NB4 (cell line): Measurements from ENCODE around the gene ZMYND11.

Source experiments
- DNase-seq: peaks from one replicate; pipeline ENCODE4 v3.0.0; 2010; ENCODE audit warnings: low read depth
- H3K4me3 ChIP-seq: one replicate; pipeline ENCODE4 v1.5.1; 2011; ENCODE audit warnings: mild to moderate bottlenecking, low read depth, low read length, moderate library complexity
- MYC ChIP-seq: IDR thresholded peaks from 2 replicates; pipeline ENCODE4 v1.6.1; 2011; ENCODE audit warnings: low read depth, low read length
- POLR2A ChIP-seq: IDR thresholded peaks from 2 replicates; pipeline ENCODE4 v1.6.1; 2011; ENCODE audit warnings: mild to moderate bottlenecking; ENCODE audit not compliant: insufficient read length; ENCODE audit errors: extremely low read depth
- TF ChIP-seq, protein P1 (sequence below): IDR thresholded peaks from one replicate; pipeline ENCODE4 v1.5.1; 2012; ENCODE audit warnings: low read depth, low read length
- TF ChIP-seq, protein P2 (sequence below): IDR thresholded peaks from 2 replicates; pipeline ENCODE4 v1.6.1; 2011; ENCODE audit warnings: low read depth, low read length

The ZMYND11 gene

GRCh38 chr10:135601-136464 lies 578 bp downstream of the ZMYND11 start:
- DNase-seq, result peak; percentile 79
- H3K4me3 ChIP-seq, result peak overlapping the region; percentile 85
- TF ChIP-seq, protein P1, sequence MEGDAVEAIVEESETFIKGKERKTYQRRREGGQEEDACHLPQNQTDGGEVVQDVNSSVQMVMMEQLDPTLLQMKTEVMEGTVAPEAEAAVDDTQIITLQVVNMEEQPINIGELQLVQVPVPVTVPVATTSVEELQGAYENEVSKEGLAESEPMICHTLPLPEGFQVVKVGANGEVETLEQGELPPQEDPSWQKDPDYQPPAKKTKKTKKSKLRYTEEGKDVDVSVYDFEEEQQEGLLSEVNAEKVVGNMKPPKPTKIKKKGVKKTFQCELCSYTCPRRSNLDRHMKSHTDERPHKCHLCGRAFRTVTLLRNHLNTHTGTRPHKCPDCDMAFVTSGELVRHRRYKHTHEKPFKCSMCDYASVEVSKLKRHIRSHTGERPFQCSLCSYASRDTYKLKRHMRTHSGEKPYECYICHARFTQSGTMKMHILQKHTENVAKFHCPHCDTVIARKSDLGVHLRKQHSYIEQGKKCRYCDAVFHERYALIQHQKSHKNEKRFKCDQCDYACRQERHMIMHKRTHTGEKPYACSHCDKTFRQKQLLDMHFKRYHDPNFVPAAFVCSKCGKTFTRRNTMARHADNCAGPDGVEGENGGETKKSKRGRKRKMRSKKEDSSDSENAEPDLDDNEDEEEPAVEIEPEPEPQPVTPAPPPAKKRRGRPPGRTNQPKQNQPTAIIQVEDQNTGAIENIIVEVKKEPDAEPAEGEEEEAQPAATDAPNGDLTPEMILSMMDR, result no peak
- TF ChIP-seq POLR2A, result peak; percentile 45

DNA sequence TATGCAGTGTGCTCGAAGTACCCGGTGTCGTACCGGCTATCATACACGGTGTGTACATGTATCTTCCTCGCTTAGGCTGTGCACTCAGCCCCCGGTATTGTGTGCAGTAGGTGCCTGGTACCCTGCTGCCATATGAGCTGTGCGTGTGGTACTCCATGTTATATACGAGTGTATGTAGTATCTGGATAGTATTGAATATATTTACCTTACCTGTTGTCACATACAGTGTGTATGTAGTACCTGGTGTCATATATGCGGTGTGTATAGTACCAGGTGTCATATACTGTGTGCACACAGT lies 1.2 kb downstream of the ZMYND11 start:
- TF ChIP-seq, protein P1, result no peak
- TF ChIP-seq POLR2A, result no peak
- TF ChIP-seq, protein P2, sequence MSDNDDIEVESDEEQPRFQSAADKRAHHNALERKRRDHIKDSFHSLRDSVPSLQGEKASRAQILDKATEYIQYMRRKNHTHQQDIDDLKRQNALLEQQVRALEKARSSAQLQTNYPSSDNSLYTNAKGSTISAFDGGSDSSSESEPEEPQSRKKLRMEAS, result no peak
- TF ChIP-seq MYC, result no peak
- DNase-seq, result no peak
- peak overlapping the region; percentile 85 for H3K4me3 ChIP-seq

DNA sequence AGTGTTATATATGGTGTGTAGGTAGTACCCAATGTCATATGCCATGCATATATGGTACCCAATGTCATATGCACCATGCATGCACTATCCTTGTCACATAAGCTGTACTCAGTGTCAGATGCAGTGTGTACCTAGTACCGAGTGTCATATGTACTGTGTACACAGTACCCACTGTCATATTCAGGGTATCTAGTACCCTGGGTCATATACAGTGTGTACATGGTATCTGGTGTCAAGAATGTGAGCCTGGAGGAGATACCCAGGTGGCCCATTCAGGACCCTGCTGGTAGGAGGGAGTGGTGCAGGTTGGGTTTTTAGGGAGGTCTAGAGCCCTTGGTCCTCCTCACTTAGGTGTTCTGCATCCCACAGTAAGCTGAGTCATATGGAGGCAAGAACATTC lies 1.8 kb downstream of the ZMYND11 start:
- peak overlapping the region; percentile 85 for H3K4me3 ChIP-seq
- DNase-seq, result peak; percentile 59
- TF ChIP-seq POLR2A (no peak), MYC (no peak)
- TF ChIP-seq, protein P1, result peak; percentile 51
- TF ChIP-seq, protein P2, result no peak

- DNase-seq, result no peak
- H3K4me3 ChIP-seq, result no peak overlapping the region
- TF ChIP-seq, protein P1, result no peak
- TF ChIP-seq MYC, result no peak
- TF ChIP-seq POLR2A, result no peak
- TF ChIP-seq, protein P2, result no peak
These were observed 2.4 kb downstream of the ZMYND11 start for GRCh38 chr10:137606-138005.

- TF ChIP-seq, protein P2, result no peak
- TF ChIP-seq MYC (no peak), POLR2A (no peak)
- TF ChIP-seq, protein P1, result no peak
- H3K4me3 ChIP-seq, result no peak overlapping the region
- DNase-seq, result no peak
These were observed 7.1 kb downstream of the ZMYND11 start for GRCh38 chr10:142371-142770.

- no peak for DNase-seq
- TF ChIP-seq, protein P1, result no peak
- TF ChIP-seq MYC (no peak), POLR2A (no peak)
- TF ChIP-seq, protein P2, result no peak
- no peak overlapping the region for H3K4me3 ChIP-seq
These were observed 17.7 kb downstream of the ZMYND11 start for GRCh38 chr10:152915-153314.
